ENCODE results near the gene RPA3. TPM values are rescaled to one million over a fixed set of nuclear protein-coding genes. Genes with fewer than 3 reads are reported as not detected.
A peak's percentile ranks its signal among the peaks of the same experiment; 100 is the strongest.

The RPA3 gene
- total RNA-seq, 6 donors from 2014 or later, result 6.3 to 31.1 (median 19.5) TPM

DNA sequence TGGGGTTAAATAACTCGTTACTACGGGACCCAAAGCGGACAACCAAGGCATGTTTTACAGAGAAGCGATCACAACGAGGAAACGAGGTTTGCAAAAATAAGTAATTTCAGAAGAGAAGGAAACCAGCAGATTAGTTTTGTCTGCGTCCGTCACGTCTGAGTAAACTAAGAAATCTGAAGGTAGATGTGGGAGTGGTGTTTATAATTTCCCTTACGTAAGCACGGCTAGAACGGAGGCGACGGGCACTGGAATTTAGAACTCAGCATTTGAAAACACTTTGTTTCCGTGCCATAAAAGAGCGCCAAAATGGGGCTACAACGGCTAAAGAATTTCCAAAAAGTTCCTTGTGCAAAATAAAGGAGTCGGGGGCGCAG lies 78.6 kb downstream of the RPA3 start:
- TF ChIP-seq, protein P1, sequence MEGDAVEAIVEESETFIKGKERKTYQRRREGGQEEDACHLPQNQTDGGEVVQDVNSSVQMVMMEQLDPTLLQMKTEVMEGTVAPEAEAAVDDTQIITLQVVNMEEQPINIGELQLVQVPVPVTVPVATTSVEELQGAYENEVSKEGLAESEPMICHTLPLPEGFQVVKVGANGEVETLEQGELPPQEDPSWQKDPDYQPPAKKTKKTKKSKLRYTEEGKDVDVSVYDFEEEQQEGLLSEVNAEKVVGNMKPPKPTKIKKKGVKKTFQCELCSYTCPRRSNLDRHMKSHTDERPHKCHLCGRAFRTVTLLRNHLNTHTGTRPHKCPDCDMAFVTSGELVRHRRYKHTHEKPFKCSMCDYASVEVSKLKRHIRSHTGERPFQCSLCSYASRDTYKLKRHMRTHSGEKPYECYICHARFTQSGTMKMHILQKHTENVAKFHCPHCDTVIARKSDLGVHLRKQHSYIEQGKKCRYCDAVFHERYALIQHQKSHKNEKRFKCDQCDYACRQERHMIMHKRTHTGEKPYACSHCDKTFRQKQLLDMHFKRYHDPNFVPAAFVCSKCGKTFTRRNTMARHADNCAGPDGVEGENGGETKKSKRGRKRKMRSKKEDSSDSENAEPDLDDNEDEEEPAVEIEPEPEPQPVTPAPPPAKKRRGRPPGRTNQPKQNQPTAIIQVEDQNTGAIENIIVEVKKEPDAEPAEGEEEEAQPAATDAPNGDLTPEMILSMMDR (IDR thresholded peaks at IDR 0.05), result no peak
- TF ChIP-seq EP300 (IDR thresholded peaks at IDR 0.05), result no peak
- no peak for ATAC-seq (ENCODE audit: low FRiP score in 2 of 2)
- Histone ChIP-seq H3K4me1 (peaks cover 8 to 21% (median 16%) of the 10 kb centered on the region in 4 donors), H3K9me3 (no peaks in the 10 kb centered on the region), H3K27ac (peak overlapping the region; percentile 68 to 98 (median 87)), H3K27me3 (no peaks in the 10 kb centered on the region), H3K4me3 (peak overlapping the region; percentile 69 to 92 (median 81)), H3K36me3 (peaks cover 0 to 19% (median 0%) of the 10 kb centered on the region in 4 donors)
- WGBS, 2 donors, result 0 to 1% methylated on average over 19 of the region's 19 CpGs
- no peak for DNase-seq

DNA sequence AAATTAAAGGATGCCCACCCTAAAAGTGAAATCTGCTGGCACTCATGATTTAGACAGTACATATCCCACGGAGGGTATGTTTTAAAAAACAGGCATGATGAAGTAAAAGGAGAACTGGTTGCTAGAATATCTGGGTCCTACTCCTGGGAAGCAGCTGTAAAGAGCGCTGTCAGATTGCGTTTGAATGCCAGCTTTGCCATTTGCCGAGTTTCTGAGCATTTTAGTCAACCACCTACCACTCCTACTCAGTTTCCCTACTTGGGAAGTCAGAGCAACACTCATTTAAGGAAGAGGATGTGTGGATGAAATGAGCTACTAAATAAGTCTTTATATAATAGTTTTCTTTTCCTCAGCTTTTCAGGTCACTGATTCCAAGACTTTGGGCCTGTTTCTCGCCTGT lies 79.0 kb downstream of the RPA3 start:
- no peaks in the 10 kb centered on the region for H3K9me3 ChIP-seq
- H3K27ac ChIP-seq, result peak overlapping the region; percentile 68 to 98 (median 87)
- WGBS, 2 donors, result 25 to 27% methylated on average over 5 of the region's 5 CpGs
- no peak for DNase-seq
- peak overlapping the region; percentile 69 to 92 (median 81) for H3K4me3 ChIP-seq
- no peak for ATAC-seq (ENCODE audit: low FRiP score in 2 of 2)
- H3K36me3 ChIP-seq, result peaks cover 0 to 19% (median 0%) of the 10 kb centered on the region in 4 donors
- TF ChIP-seq, protein P1 (IDR thresholded peaks at IDR 0.05), result no peak
- no peak for TF ChIP-seq EP300 (IDR thresholded peaks at IDR 0.05)
- TF ChIP-seq POLR2A (IDR thresholded peaks at IDR 0.05), result no peak
- TF ChIP-seq POLR2AphosphoS5 (IDR thresholded peaks at IDR 0.05), result no peak
- H3K4me1 ChIP-seq, result peaks cover 8 to 21% (median 16%) of the 10 kb centered on the region in 4 donors
- no peaks in the 10 kb centered on the region for H3K27me3 ChIP-seq

DNA sequence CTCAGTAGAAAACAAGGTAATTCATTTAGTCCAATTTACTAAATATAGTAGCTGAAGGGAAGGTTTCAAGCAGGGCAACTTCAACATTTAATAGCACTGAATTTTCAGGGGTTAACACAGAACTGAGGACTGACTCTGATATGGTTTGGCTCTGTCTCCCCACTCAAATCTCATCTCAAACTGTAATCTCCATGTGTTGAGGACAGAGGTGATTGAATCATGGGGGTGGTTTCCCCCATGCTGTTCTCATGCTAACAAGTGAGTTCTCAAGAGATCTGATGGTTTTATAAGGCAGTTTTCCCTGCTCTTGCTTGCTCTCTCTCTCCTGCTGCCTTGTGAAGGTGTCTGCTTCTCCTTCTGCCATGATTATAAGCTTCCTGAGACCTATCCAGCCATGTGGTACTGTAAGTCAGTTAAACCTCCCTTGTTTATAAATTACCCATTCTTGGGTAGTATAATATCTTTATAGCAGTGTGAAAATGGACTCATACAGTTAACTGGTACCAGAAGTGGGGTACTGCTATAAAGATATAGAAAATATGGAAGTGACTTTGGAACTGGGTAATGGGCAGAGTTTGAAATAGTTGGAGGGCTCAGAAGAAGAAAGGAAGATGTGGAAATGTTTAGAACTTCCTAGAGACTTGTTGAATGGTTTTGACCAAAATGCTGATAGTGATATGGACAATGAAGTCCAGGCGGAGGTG lies 87.6 kb downstream of the RPA3 start:
- no peaks in the 10 kb centered on the region for H3K27me3 ChIP-seq
- no peaks in the 10 kb centered on the region for H3K9me3 ChIP-seq
- WGBS, 2 donors, result 100% methylated on average over 1 of the region's 1 CpG
- H3K27ac ChIP-seq, result no peak overlapping the region
- H3K4me1 ChIP-seq, result no peaks in the 10 kb centered on the region
- no peak for ATAC-seq (ENCODE audit: low FRiP score in 2 of 2)
- DNase-seq, result no peak
- peaks cover 0 to 4% (median 0%) of the 10 kb centered on the region in 4 donors for H3K36me3 ChIP-seq
- no peak overlapping the region for H3K4me3 ChIP-seq
- no peak for TF ChIP-seq EP300 (IDR thresholded peaks at IDR 0.05)
- TF ChIP-seq, protein P1 (IDR thresholded peaks at IDR 0.05), result no peak
- no peak for TF ChIP-seq POLR2AphosphoS5 (IDR thresholded peaks at IDR 0.05)
- TF ChIP-seq POLR2A (IDR thresholded peaks at IDR 0.05), result no peak

DNA sequence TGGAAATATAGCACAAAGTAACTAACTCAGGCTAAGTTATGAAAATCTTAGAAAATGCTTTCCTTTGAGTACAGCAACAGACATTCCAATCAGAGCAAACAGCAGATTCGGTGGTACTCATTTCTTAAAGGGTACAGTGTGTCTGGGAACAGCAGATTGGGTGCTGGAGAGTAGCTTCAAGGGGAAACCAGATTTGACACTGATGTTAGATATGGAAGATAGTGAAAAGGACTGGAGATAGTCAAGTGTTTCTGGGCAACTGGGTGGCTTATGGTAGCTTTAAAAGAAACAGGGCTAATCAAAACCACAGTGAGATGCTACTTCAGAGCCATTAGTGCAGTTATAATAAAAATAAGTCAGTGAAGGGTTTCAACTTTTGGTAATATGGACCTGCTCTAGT lies 89.9 kb downstream of the RPA3 start:
- no peak for TF ChIP-seq POLR2AphosphoS5 (IDR thresholded peaks at IDR 0.05)
- TF ChIP-seq EP300 (IDR thresholded peaks at IDR 0.05), result no peak
- TF ChIP-seq POLR2A (IDR thresholded peaks at IDR 0.05), result no peak
- TF ChIP-seq, protein P1 (IDR thresholded peaks at IDR 0.05), result no peak
- no peaks in the 10 kb centered on the region for H3K4me1 ChIP-seq

DNA sequence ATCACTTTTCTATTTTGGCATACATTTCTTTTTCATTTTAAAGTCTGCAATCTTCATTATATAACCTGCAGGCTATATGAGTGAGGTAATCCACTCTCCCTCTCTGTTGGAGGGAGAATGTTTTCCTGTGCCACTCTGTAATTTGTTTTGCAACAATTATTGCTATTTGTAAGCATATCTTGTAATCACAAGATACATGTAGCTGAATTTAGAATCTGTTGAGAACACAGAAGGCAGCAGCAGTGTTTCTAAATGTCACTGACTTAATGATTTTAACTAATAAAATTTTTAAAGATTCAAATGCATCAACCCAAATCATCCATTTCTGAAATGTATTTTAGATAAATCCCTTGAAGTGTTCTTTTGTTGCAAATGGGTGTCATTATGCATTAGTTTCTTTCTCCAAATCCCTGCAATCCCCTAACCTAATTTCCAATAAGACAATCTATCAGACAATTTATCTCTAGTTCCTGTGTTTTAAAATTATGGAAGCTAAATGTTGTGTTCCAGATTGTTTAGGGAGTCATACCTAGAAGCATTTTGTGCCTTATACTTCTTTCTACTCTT lies 97.7 kb downstream of the RPA3 start:
- TF ChIP-seq EP300 (IDR thresholded peaks at IDR 0.05) (no peak), POLR2AphosphoS5 (IDR thresholded peaks at IDR 0.05) (no peak), POLR2A (IDR thresholded peaks at IDR 0.05) (no peak)
- TF ChIP-seq, protein P1 (IDR thresholded peaks at IDR 0.05), result no peak
- Histone ChIP-seq H3K27ac (no peak overlapping the region), H3K9me3 (no peaks in the 10 kb centered on the region), H3K36me3 (no peaks in the 10 kb centered on the region), H3K4me1 (no peaks in the 10 kb centered on the region), H3K27me3 (no peaks in the 10 kb centered on the region), H3K4me3 (no peak overlapping the region)
- DNase-seq (no peak), ATAC-seq (ENCODE audit: low FRiP score in 2 of 2) (no peak)

More for the DNA sequence above, 89.9 kb downstream of the RPA3 start:
- DNase-seq (no peak), ATAC-seq (ENCODE audit: low FRiP score in 2 of 2) (no peak)
- Histone ChIP-seq H3K9me3 (no peaks in the 10 kb centered on the region), H3K27me3 (no peaks in the 10 kb centered on the region), H3K4me3 (no peak overlapping the region), H3K27ac (no peak overlapping the region), H3K36me3 (no peaks in the 10 kb centered on the region)
- 82 to 88% methylated on average over 1 of the region's 1 CpG for WGBS, 2 donors

Measured in upper lobe of left lung (tissue), 6 donors.